Hepatocyte (in vitro differentiated cells): ENCODE results near the gene CCDC9B. TPM values are rescaled to one million over a fixed set of nuclear protein-coding genes. Genes with fewer than 3 reads are reported as not detected.

Experiments used
- DNase-seq: peaks from one replicate; pipeline ENCODE4 v3.0.0-alpha.2; 2016; ENCODE audit warnings: low spot score
- H2AFZ ChIP-seq: fragments of 200-600 bp; sonication (generic); 2 replicates; pipeline ENCODE4 v1.6.0; 2016; ENCODE audit warnings: antibody characterized with exemption, mild to moderate bottlenecking
- H3K27ac ChIP-seq: fragments of 200-600 bp; sonication (generic); 2 replicates; pipeline ENCODE4 v1.5.1; 2016; ENCODE audit warnings: mild to moderate bottlenecking
- H3K27me3 ChIP-seq: fragments of 200-600 bp; sonication (generic); 2 replicates; pipeline ENCODE4 v1.6.1; 2016
- H3K36me3 ChIP-seq: fragments of 200-600 bp; sonication (generic); replicated peaks from 2 replicates; pipeline ENCODE4 v1.5.1; 2016; ENCODE audit warnings: low read depth; ENCODE audit not compliant: insufficient read depth
- H3K4me1 ChIP-seq: fragments of 200-600 bp; sonication (generic); 2 replicates; pipeline ENCODE4 v1.5.1; 2016; ENCODE audit warnings: mild to moderate bottlenecking, moderate library complexity; ENCODE audit not compliant: insufficient read depth
- H3K4me2 ChIP-seq: fragments of 200-600 bp; sonication (generic); 2 replicates; pipeline ENCODE4 v1.6.0; 2016
- H3K4me3 ChIP-seq: fragments of 200-600 bp; sonication (generic); 2 replicates; pipeline ENCODE4 v1.5.1; 2016; ENCODE audit warnings: mild to moderate bottlenecking
- H3K79me2 ChIP-seq: fragments of 200-600 bp; sonication (generic); 2 replicates; pipeline ENCODE4 v1.6.0; 2017; ENCODE audit warnings: mild to moderate bottlenecking
- H3K9me2 ChIP-seq: fragments of 200-600 bp; sonication (generic); replicated peaks from 2 replicates; pipeline ENCODE4 v1.6.0; 2017; ENCODE audit warnings: mild to moderate bottlenecking; ENCODE audit not compliant: insufficient read depth
- H3K9me3 ChIP-seq: fragments of 200-600 bp; sonication (generic); 2 replicates; pipeline ENCODE4 v1.5.1; 2016; ENCODE audit warnings: low read depth, mild to moderate bottlenecking
- H4K20me1 ChIP-seq: fragments of 200-600 bp; sonication (generic); 2 replicates; pipeline ENCODE4 v1.6.0; 2016; ENCODE audit warnings: mild to moderate bottlenecking; ENCODE audit not compliant: insufficient read depth, poor library complexity, severe bottlenecking
- EZH2 ChIP-seq: fragments of 200-600 bp; sonication (generic); IDR thresholded peaks from 2 replicates; pipeline ENCODE4 v1.6.1; 2016; ENCODE audit warnings: antibody characterized with exemption, mild to moderate bottlenecking, borderline replicate concordance
- EZH2phosphoT487 ChIP-seq: fragments of 200-600 bp; sonication (generic); IDR thresholded peaks from one replicate; pipeline ENCODE4 v1.6.1; 2018; ENCODE audit warnings: antibody characterized with exemption, mild to moderate bottlenecking, low read depth, moderate library complexity; ENCODE audit not compliant: unreplicated experiment, severe bottlenecking
- WGBS: methylation state at CpG from one replicate; pipeline ENCODE4 v1.1.6; 2016; ENCODE audit warnings: low lambda C conversion rate; ENCODE audit errors: missing lambda C conversion rate; 5-methylcytosine and 5-hydroxymethylcytosine counted together
- polyA plus RNA-seq: library from polyadenylated mRNA; unstranded; fragments of >200 nt; fragmentation: Nextera tagmentation; extraction: Ambion mirVana; gene quantifications from 2 replicates; pipeline ENCODE4 v1.2.1, GENCODE V29; 2016
- total RNA-seq: library from RNA; depleted of rRNA; stranded (reverse); fragments of >200 nt; gene quantifications from 2 replicates; pipeline ENCODE4 v1.2.3, GENCODE V29; 2014
- TF ChIP-seq, protein P1 (sequence below): fragments of 200-600 bp; sonication (generic); IDR thresholded peaks from 2 replicates; pipeline ENCODE4 v1.5.1; 2016; ENCODE audit warnings: antibody characterized with exemption, mild to moderate bottlenecking; ENCODE audit not compliant: poor library complexity

The CCDC9B gene
- total and polyA plus RNA-seq, 2 experiments from 2014 or later: 4.0 to 7.6 TPM

DNA sequence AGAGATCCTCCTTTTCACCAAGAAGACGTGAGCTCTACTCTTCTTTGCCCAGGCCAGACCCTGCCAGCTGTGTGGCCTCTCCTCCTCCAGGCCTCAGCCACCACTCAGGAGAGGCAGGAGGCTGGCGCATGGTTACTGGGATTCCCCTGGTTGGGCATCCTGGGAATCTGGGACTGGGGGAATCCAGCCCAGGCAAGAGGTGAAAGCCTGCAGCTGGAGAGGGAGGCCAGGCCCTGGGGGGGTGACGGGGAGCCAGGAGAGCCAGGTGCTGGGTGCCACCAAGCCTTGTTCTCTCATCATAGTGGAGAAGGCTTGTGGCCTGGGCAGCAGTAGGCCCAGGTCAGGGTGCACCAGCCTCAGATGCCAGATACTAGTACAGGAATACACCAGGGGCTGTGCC, 6.2 kb downstream of the CCDC9B start:
- no peak overlapping the region for H3K4me2 ChIP-seq
- H3K4me3 ChIP-seq: no peak overlapping the region
- H2AFZ ChIP-seq: no peak overlapping the region

DNA sequence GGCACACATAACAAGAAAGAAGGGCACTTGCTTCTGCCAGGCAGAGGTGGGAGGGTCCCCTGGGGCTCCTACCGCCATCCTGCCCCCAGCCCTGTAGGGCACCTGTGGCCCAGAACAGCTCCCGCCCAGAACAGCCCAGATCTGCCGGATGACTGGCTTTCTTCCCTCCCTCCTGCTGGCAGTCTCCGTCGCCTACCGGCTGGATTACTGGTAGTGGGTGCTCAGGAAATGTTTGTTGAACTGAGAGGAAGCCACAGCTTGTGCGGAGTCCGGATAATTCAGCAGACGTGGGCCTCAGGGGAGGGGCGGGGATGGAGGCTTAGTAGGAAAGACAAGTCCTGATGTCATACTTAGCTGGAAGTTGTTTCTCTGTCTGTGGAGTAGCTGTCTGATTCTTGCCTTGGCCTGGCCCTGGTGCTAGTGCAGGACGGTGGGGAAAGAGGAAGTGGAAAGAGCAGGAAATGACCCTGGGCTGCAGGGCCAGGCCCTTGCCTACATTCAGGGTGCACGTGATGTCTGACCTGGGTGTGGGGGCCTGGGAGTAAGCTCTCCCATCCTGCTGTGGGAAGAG, 6.7 kb downstream of the CCDC9B start:
- H2AFZ ChIP-seq: no peak overlapping the region
- peaks cover 33% of the 10 kb centered on the region for H3K4me1 ChIP-seq
- H4K20me1 ChIP-seq: no peaks in the 10 kb centered on the region
- 38% methylated on average over 12 of the region's 12 CpGs for WGBS
- peak overlapping the region; percentile 85 for H3K27ac ChIP-seq
- no peak overlapping the region for H3K4me3 ChIP-seq
- H3K27me3 ChIP-seq: no peaks in the 10 kb centered on the region
- no peaks in the 10 kb centered on the region for H3K36me3 ChIP-seq
- H3K9me3 ChIP-seq: no peaks in the 10 kb centered on the region
- H3K4me2 ChIP-seq: peak overlapping the region; percentile 49
- no peaks in the 10 kb centered on the region for H3K79me2 ChIP-seq
- DNase-seq: peak; percentile 75
- H3K9me2 ChIP-seq: no peaks in the 10 kb centered on the region
- no peak for TF ChIP-seq EZH2phosphoT487
- TF ChIP-seq EZH2: no peak
- TF ChIP-seq, protein P1, sequence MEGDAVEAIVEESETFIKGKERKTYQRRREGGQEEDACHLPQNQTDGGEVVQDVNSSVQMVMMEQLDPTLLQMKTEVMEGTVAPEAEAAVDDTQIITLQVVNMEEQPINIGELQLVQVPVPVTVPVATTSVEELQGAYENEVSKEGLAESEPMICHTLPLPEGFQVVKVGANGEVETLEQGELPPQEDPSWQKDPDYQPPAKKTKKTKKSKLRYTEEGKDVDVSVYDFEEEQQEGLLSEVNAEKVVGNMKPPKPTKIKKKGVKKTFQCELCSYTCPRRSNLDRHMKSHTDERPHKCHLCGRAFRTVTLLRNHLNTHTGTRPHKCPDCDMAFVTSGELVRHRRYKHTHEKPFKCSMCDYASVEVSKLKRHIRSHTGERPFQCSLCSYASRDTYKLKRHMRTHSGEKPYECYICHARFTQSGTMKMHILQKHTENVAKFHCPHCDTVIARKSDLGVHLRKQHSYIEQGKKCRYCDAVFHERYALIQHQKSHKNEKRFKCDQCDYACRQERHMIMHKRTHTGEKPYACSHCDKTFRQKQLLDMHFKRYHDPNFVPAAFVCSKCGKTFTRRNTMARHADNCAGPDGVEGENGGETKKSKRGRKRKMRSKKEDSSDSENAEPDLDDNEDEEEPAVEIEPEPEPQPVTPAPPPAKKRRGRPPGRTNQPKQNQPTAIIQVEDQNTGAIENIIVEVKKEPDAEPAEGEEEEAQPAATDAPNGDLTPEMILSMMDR: no peak

More for the DNA sequence above, 6.2 kb downstream of the CCDC9B start:
- 87% methylated on average over 3 of the region's 3 CpGs for WGBS
- no peaks in the 10 kb centered on the region for H4K20me1 ChIP-seq
- H3K79me2 ChIP-seq: no peaks in the 10 kb centered on the region
- no peaks in the 10 kb centered on the region for H3K36me3 ChIP-seq
- DNase-seq: no peak
- no peaks in the 10 kb centered on the region for H3K27me3 ChIP-seq
- TF ChIP-seq EZH2 (no peak), EZH2phosphoT487 (no peak)
- TF ChIP-seq, protein P1: no peak
- H3K9me2 ChIP-seq: no peaks in the 10 kb centered on the region
- peak overlapping the region; percentile 85 for H3K27ac ChIP-seq
- peaks cover 35% of the 10 kb centered on the region for H3K4me1 ChIP-seq
- H3K9me3 ChIP-seq: no peaks in the 10 kb centered on the region

- 91% methylated on average over 7 of the region's 8 CpGs for WGBS
These were observed 8.5 kb downstream of the CCDC9B start for GRCh38 chr15:40332113-40332781.

More at GRCh38 chr15:40332113-40332781, 8.5 kb downstream of the CCDC9B start:
- H3K4me2 ChIP-seq: no peak overlapping the region
- H3K36me3 ChIP-seq: no peaks in the 10 kb centered on the region
- no peaks in the 10 kb centered on the region for H4K20me1 ChIP-seq
- DNase-seq: no peak
- no peak overlapping the region for H3K4me3 ChIP-seq
- no peak overlapping the region for H3K27ac ChIP-seq
- H2AFZ ChIP-seq: no peak overlapping the region
- H3K79me2 ChIP-seq: no peaks in the 10 kb centered on the region
- peaks cover 43% of the 10 kb centered on the region for H3K4me1 ChIP-seq
- no peaks in the 10 kb centered on the region for H3K27me3 ChIP-seq
- H3K9me2 ChIP-seq: no peaks in the 10 kb centered on the region
- H3K9me3 ChIP-seq: no peaks in the 10 kb centered on the region
- TF ChIP-seq, protein P1: no peak
- TF ChIP-seq EZH2phosphoT487 (no peak), EZH2 (no peak)
